ENCODE measurements around the gene ERI3. TPM values are rescaled to one million over a fixed set of nuclear protein-coding genes. Genes with fewer than 3 reads are reported as not detected.
A peak's percentile ranks its signal among the peaks of the same experiment; 100 is the strongest.

The ERI3 gene
- total RNA-seq, 1 experiment from 2014 or later, result 74.2 TPM

- H3K4me3 ChIP-seq (replicated peaks in 1 of 2; ENCODE audit: low read depth in 1 of 2, low read length in 2 of 2), result no peak overlapping the region
- POLR2A ChIA-PET, result interaction anchor here (1.0 kb wide), 1 partner anchor 503 kb away, joined by 3 read pairs; no protein-coding TSS in a partner anchor
- CTCF ChIA-PET, result interaction anchor here (0.6 to 2.6 kb wide), 10 partner anchors 100 to 454 kb away, joined by 3 to 18 read pairs (median 4); no protein-coding TSS in a partner anchor
- no TSS peak for BruUV-seq (replicated peaks)
- no peak overlapping the region for H2AFZ ChIP-seq (ENCODE audit: low read depth, low read length, poor library complexity, severe bottlenecking)
- DNase-seq (ENCODE audit: low read depth, low spot score), result peak; percentile 38
- H3K27ac ChIP-seq (ENCODE audit: low read depth, low read length), result no peak overlapping the region
- RAD21 ChIA-PET (ENCODE audit: low non-redundant PET in 1 of 2, low total read pairs in 2 of 2, uncharacterized antibody in 2 of 2, unreplicated experiment in 2 of 2), result interaction anchor here in 1 of 2 experiments (1.0 to 1.3 kb wide), 2 partner anchors 115 to 377 kb away, joined by 3 read pairs; no protein-coding TSS in a partner anchor
- intact Hi-C loops (cut with micrococcal nuclease), result loop anchor here (1.0 to 5.0 kb wide), 4 partner anchors 100 to 435 kb away; no protein-coding TSS in a partner anchor
- no peak for TF ChIP-seq FOSL1 (IDR thresholded peaks at IDR 0.05; ENCODE audit: low read depth)
- TF ChIP-seq JUND (IDR thresholded peaks at IDR 0.05), result no peak
- TF ChIP-seq CEBPB (IDR thresholded peaks at IDR 0.05; ENCODE audit: low read depth), result no peak
- TF ChIP-seq POLR2AphosphoS5 (IDR thresholded peaks at IDR 0.05; ENCODE audit: low read depth, low read length), result no peak; the same call in 1 of the 2 replicates
- no peak for TF ChIP-seq ATF3 (IDR thresholded peaks at IDR 0.05)
- TF ChIP-seq SIN3A (IDR thresholded peaks at IDR 0.05; ENCODE audit: low read depth), result no peak
- no peak for TF ChIP-seq REST (IDR thresholded peaks at IDR 0.05; ENCODE audit: low read depth)
- no peak for TF ChIP-seq POLR2A (IDR thresholded peaks at IDR 0.05; ENCODE audit: borderline replicate concordance, extremely low read depth, insufficient read depth, insufficient read length)
- no peak for TF ChIP-seq ELF1 (IDR thresholded peaks at IDR 0.05; ENCODE audit: borderline replicate concordance, low read depth)
- no peak for TF ChIP-seq ZFX (IDR thresholded peaks at IDR 0.05)
- no peak for TF ChIP-seq EGR1 (IDR thresholded peaks at IDR 0.05; ENCODE audit: low read depth)
- TF ChIP-seq EZH2 (IDR thresholded peaks at IDR 0.05), result no peak
- peak; percentile 86 for TF ChIP-seq RAD21 (IDR thresholded peaks at IDR 0.05; ENCODE audit: low read depth)
- peak; percentile 72 to 96 (median 94) for TF ChIP-seq CTCF (IDR thresholded peaks at IDR 0.05 in 2 of 3, conservative IDR thresholded peaks at IDR 0.05 in 1 of 3; ENCODE audit: borderline replicate concordance in 1 of 3, insufficient read depth in 1 of 3, low read depth in 2 of 3, low read length in 2 of 3)
- H3K9me3 ChIP-seq (ENCODE audit: control insufficient read depth in 1 of 2, insufficient read depth in 1 of 2, low read depth in 1 of 2, low read length in 2 of 2), result no peaks in the 10 kb centered on the region
- H3K9ac ChIP-seq (ENCODE audit: low read length), result no peak overlapping the region
- peak; percentile 78 for ATAC-seq
- H3K4me2 ChIP-seq (ENCODE audit: low read length), result no peak overlapping the region
- no peaks in the 10 kb centered on the region for H3K9me2 ChIP-seq (ENCODE audit: insufficient read depth)
- H3K79me2 ChIP-seq (ENCODE audit: insufficient read depth, low read length), result no peaks in the 10 kb centered on the region; the same call in 1 of the 2 replicates
- peaks cover 16 to 27% of the 10 kb centered on the region in 2 experiments for H3K36me3 ChIP-seq (ENCODE audit: control insufficient read depth in 1 of 2, insufficient read depth in 2 of 2, low read length in 2 of 2)
- no peaks in the 10 kb centered on the region for H3K27me3 ChIP-seq (ENCODE audit: insufficient read depth, low read length)
- H4K20me1 ChIP-seq (ENCODE audit: insufficient read depth), result no peaks in the 10 kb centered on the region
- peaks cover 6 to 16% of the 10 kb centered on the region in 2 experiments; a peak in 3 of 4 replicates for H3K4me1 ChIP-seq (ENCODE audit: control insufficient read depth in 1 of 2, insufficient read depth in 2 of 2, low read length in 2 of 2)
Measured at GRCh38 chr1:44217809-44218410, 137.1 kb downstream of the ERI3 start.

All from HCT116 (cell line).